A673 (cell line): ENCODE measurements around the gene PREX1. TPM values are rescaled to one million over a fixed set of nuclear protein-coding genes. Genes with fewer than 3 reads are reported as not detected.

Experiments
- BruUV-seq: library from RNA; stranded (reverse); fragments of 400-500 nt; replicated peaks from 2 replicates; lab custom pipeline; 2021; lab: Mats Ljungman, UMichigan
- CTCF ChIA-PET: fragments of 300-600 bp; sonication (Branson Sonifier 250); formaldehyde crosslinking; loops from one replicate; lab custom pipeline; 2022; ENCODE audit warnings: antibody characterized with exemption; lab: Charles Lee
- POLR2A ChIA-PET: fragments of 300-600 bp; sonication (Branson Sonifier 250); formaldehyde crosslinking; loops from one replicate; lab custom pipeline; 2022; ENCODE audit warnings: antibody characterized with exemption; ENCODE audit not compliant: low non-redundant PET; lab: Charles Lee
- DNase-seq: peaks from one replicate; pipeline ENCODE4 v3.0.0-alpha.2; 2015; ENCODE audit warnings: low spot score
- H3K27ac ChIP-seq: fragments of 200-600 bp; sonication (generic); 2 replicates; pipeline ENCODE4 v1.5.1; 2016; ENCODE audit warnings: mixed run types, low read depth, mild to moderate bottlenecking, mixed read lengths, antibody characterized with exemption, low read length; ENCODE audit not compliant: poor library complexity, severe bottlenecking
- H3K27me3 ChIP-seq: fragments of 200-600 bp; sonication (generic); replicated peaks from 2 replicates; pipeline ENCODE4 v1.6.1; 2017; ENCODE audit warnings: mixed run types, low read depth, mild to moderate bottlenecking, mixed read lengths, antibody characterized with exemption, low read length; ENCODE audit not compliant: insufficient read depth, poor library complexity
- H3K36me3 ChIP-seq: fragments of 200-600 bp; sonication (generic); 2 replicates; pipeline ENCODE4 v1.6.1; 2016; ENCODE audit warnings: mixed run types, mild to moderate bottlenecking, mixed read lengths, antibody characterized with exemption, low read length; ENCODE audit not compliant: insufficient read depth, poor library complexity, severe bottlenecking
- H3K4me1 ChIP-seq: fragments of 200-600 bp; sonication (generic); 2 replicates; pipeline ENCODE4 v1.6.1; 2017; ENCODE audit warnings: mixed run types, mild to moderate bottlenecking, mixed read lengths, antibody characterized with exemption, low read length; ENCODE audit not compliant: insufficient read depth, poor library complexity, severe bottlenecking
- H3K4me3 ChIP-seq: fragments of 200-600 bp; sonication (generic); 2 replicates; pipeline ENCODE4 v1.5.1; 2016; ENCODE audit warnings: low read depth, mixed run types, mild to moderate bottlenecking, mixed read lengths, low read length; ENCODE audit not compliant: poor library complexity, severe bottlenecking
- H3K9me3 ChIP-seq: fragments of 200-600 bp; sonication (generic); 2 replicates; pipeline ENCODE4 v1.6.1; 2016; ENCODE audit warnings: mixed run types, low read depth, mild to moderate bottlenecking, mixed read lengths, antibody characterized with exemption, low read length; ENCODE audit not compliant: poor library complexity, severe bottlenecking
- EZH2 ChIP-seq: fragments of 200-600 bp; sonication (generic); IDR thresholded peaks from 2 replicates; pipeline ENCODE4 v1.6.1; 2017; ENCODE audit warnings: borderline replicate concordance, low read depth, mild to moderate bottlenecking, mixed read lengths, antibody characterized with exemption, low read length; ENCODE audit not compliant: poor library complexity, severe bottlenecking
- intact Hi-C: fragments of 100-400 bp; cut with micrococcal nuclease; formaldehyde crosslinking; loops from one replicate; pipeline ENCODE4 v1.10.0; 2022; ENCODE audit not compliant: unreplicated experiment
- total RNA-seq: library from RNA; stranded (reverse); gene quantifications from 2 replicates; pipeline ENCODE4 v1.2.3, GENCODE V29; 2021
- TF ChIP-seq, protein P1 (sequence below): fragments of 300-800, 200-600 bp; sonication (generic); conservative IDR thresholded peaks from 2 replicates; pipeline ENCODE4 v1.5.1; 2017; ENCODE audit warnings: low read depth, mild to moderate bottlenecking, antibody characterized with exemption, low read length, moderate library complexity, mixed read lengths

The PREX1 gene
- total RNA-seq, 1 experiment from 2014 or later = 145 TPM

GRCh38 chr20:48634641-48635040 lies 193.2 kb downstream of the PREX1 start:
- intact Hi-C loops = loop anchor here (5.0 kb wide), 1 partner anchor 273 kb away; no protein-coding TSS in a partner anchor

GRCh38 chr20:48633620-48634257 lies 194.1 kb downstream of the PREX1 start:
- Histone ChIP-seq H3K36me3 (peaks cover 97% of the 10 kb centered on the region), H3K4me1 (peaks cover 3% of the 10 kb centered on the region), H3K4me3 (no peak overlapping the region), H3K9me3 (no peaks in the 10 kb centered on the region), H3K27ac (no peak overlapping the region), H3K27me3 (no peaks in the 10 kb centered on the region)
- BruUV-seq = no TSS peak
- DNase-seq = no peak
- ChIA-PET POLR2A (no interaction called here), CTCF (no interaction called here)
- intact Hi-C loops = loop anchor here (5.0 kb wide), 1 partner anchor 274 kb away; no protein-coding TSS in a partner anchor
- TF ChIP-seq, protein P1, sequence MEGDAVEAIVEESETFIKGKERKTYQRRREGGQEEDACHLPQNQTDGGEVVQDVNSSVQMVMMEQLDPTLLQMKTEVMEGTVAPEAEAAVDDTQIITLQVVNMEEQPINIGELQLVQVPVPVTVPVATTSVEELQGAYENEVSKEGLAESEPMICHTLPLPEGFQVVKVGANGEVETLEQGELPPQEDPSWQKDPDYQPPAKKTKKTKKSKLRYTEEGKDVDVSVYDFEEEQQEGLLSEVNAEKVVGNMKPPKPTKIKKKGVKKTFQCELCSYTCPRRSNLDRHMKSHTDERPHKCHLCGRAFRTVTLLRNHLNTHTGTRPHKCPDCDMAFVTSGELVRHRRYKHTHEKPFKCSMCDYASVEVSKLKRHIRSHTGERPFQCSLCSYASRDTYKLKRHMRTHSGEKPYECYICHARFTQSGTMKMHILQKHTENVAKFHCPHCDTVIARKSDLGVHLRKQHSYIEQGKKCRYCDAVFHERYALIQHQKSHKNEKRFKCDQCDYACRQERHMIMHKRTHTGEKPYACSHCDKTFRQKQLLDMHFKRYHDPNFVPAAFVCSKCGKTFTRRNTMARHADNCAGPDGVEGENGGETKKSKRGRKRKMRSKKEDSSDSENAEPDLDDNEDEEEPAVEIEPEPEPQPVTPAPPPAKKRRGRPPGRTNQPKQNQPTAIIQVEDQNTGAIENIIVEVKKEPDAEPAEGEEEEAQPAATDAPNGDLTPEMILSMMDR = no peak
- TF ChIP-seq EZH2 = no peak

More at GRCh38 chr20:48634641-48635040, 193.2 kb downstream of the PREX1 start:
- peaks cover 3% of the 10 kb centered on the region for H3K4me1 ChIP-seq
- no peak overlapping the region for H3K4me3 ChIP-seq
- DNase-seq = no peak
- POLR2A ChIA-PET = no interaction called here
- no peak overlapping the region for H3K27ac ChIP-seq
- TF ChIP-seq, protein P1 = no peak
- no peak for TF ChIP-seq EZH2
- H3K27me3 ChIP-seq = no peaks in the 10 kb centered on the region
- H3K36me3 ChIP-seq = peaks cover 97% of the 10 kb centered on the region
- BruUV-seq = no TSS peak
- CTCF ChIA-PET = no interaction called here
- H3K9me3 ChIP-seq = no peaks in the 10 kb centered on the region

DNA sequence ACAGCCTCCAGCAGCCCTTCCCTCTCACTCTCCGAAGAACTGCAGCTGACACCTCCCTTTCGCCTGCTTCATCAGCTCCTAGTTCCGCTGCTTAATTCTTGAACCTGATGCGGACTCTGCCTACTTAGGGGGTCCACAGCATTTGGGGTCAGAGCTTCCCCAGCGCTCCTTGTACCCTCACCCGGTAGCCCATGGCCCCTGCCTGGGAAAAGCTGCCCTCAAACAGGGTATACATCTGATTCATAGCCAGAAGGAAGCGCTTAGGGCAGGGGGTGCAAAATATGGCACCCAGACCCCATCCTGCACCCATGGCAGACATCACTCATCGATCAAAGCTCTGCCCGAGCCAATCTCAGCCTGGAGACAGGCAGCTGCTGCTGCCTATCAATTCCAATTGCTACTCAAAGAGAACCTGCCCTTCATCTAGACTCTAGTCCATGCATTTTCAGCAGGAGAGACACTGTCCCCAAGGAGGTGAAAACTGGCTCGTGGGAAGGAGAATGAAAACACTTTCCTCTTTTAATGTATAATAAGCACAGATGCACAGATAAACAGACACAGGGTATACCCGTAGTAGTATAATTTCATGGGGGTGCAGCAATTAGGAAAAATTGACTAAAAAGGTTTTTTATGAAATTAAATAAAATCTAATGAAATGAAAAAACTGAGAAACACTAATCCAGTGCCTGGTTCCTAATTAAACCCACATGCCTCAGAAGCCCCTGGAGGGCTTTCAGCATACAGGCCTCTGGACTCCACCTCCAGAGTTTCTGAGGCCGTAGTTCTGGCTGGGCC lies 194.8 kb downstream of the PREX1 start:
- TF ChIP-seq EZH2 = no peak
- TF ChIP-seq, protein P1 = no peak
- CTCF ChIA-PET = no interaction called here
- peak overlapping the region; percentile 26 for H3K27ac ChIP-seq
- peaks cover 3% of the 10 kb centered on the region for H3K4me1 ChIP-seq
- no peak for DNase-seq
- no TSS peak for BruUV-seq
- intact Hi-C loops = loop anchor here (5.0 kb wide), 1 partner anchor 274 kb away; no protein-coding TSS in a partner anchor
- no peaks in the 10 kb centered on the region for H3K27me3 ChIP-seq
- H3K4me3 ChIP-seq = no peak overlapping the region
- H3K9me3 ChIP-seq = no peaks in the 10 kb centered on the region
- POLR2A ChIA-PET = no interaction called here
- H3K36me3 ChIP-seq = peaks cover 97% of the 10 kb centered on the region
